ENCODE results near the gene SLC6A17. TPM values are rescaled to one million over a fixed set of nuclear protein-coding genes. Genes with fewer than 3 reads are reported as not detected.

Gene SLC6A17
- total and polyA plus RNA-seq, 9 of the 15 experiments (the other 6 are each of a cell fraction or from before 2014, with no cell fraction given) = not detected

GRCh38 chr1:110235834-110236682 lies 85.8 kb downstream of the SLC6A17 start (continued):
- TF ChIP-seq NONO (IDR thresholded peaks at IDR 0.05; ENCODE audit: low read depth in 2 of 2, low read length in 1 of 2) = no peak
- TF ChIP-seq, protein P1, sequence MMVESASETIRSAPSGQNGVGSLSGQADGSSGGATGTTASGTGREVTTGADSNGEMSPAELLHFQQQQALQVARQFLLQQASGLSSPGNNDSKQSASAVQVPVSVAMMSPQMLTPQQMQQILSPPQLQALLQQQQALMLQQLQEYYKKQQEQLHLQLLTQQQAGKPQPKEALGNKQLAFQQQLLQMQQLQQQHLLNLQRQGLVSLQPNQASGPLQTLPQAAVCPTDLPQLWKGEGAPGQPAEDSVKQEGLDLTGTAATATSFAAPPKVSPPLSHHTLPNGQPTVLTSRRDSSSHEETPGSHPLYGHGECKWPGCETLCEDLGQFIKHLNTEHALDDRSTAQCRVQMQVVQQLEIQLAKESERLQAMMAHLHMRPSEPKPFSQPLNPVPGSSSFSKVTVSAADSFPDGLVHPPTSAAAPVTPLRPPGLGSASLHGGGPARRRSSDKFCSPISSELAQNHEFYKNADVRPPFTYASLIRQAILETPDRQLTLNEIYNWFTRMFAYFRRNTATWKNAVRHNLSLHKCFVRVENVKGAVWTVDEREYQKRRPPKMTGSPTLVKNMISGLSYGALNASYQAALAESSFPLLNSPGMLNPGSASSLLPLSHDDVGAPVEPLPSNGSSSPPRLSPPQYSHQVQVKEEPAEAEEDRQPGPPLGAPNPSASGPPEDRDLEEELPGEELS (CRISPR knock-in tag; IDR thresholded peaks at IDR 0.05; ENCODE audit: borderline replicate concordance) = no peak
- TF ChIP-seq, protein P2, sequence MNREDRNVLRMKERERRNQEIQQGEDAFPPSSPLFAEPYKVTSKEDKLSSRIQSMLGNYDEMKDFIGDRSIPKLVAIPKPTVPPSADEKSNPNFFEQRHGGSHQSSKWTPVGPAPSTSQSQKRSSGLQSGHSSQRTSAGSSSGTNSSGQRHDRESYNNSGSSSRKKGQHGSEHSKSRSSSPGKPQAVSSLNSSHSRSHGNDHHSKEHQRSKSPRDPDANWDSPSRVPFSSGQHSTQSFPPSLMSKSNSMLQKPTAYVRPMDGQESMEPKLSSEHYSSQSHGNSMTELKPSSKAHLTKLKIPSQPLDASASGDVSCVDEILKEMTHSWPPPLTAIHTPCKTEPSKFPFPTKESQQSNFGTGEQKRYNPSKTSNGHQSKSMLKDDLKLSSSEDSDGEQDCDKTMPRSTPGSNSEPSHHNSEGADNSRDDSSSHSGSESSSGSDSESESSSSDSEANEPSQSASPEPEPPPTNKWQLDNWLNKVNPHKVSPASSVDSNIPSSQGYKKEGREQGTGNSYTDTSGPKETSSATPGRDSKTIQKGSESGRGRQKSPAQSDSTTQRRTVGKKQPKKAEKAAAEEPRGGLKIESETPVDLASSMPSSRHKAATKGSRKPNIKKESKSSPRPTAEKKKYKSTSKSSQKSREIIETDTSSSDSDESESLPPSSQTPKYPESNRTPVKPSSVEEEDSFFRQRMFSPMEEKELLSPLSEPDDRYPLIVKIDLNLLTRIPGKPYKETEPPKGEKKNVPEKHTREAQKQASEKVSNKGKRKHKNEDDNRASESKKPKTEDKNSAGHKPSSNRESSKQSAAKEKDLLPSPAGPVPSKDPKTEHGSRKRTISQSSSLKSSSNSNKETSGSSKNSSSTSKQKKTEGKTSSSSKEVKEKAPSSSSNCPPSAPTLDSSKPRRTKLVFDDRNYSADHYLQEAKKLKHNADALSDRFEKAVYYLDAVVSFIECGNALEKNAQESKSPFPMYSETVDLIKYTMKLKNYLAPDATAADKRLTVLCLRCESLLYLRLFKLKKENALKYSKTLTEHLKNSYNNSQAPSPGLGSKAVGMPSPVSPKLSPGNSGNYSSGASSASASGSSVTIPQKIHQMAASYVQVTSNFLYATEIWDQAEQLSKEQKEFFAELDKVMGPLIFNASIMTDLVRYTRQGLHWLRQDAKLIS (CRISPR knock-in tag; IDR thresholded peaks at IDR 0.05) = no peak
- no peak for TF ChIP-seq KAT2B (IDR thresholded peaks at IDR 0.05; ENCODE audit: low read depth, low read length)
- peak; percentile 81; the same call in 1 of the 2 replicates for TF ChIP-seq RFX5 (IDR thresholded peaks at IDR 0.05; ENCODE audit: low read depth, low read length)
- 0 out of 6 replicates have a peak, but pooled peaks of 1 of the 3 experiments have one; percentile 26 for TF ChIP-seq ZBTB11 (CRISPR knock-in tag; IDR thresholded peaks at IDR 0.05)
- no peak; the same call in 1 of the 2 replicates for TF ChIP-seq CEBPG (CRISPR knock-in tag; IDR thresholded peaks at IDR 0.05)
- 0 out of 4 replicates have a peak, but pooled peaks of 1 of the 2 experiments have one; percentile 58 for TF ChIP-seq CEBPG (tag; conservative IDR thresholded peaks at IDR 0.05 in 1 of 2, IDR thresholded peaks at IDR 0.05 in 1 of 2)
- TF ChIP-seq NR4A1 (CRISPR knock-in tag; IDR thresholded peaks at IDR 0.05) = no peak
- no peak for TF ChIP-seq NR4A1 (tag; IDR thresholded peaks at IDR 0.05)
- no peak for TF ChIP-seq THRAP3 (IDR thresholded peaks at IDR 0.05; ENCODE audit: borderline replicate concordance)
- TF ChIP-seq FOSL1 (tag; conservative IDR thresholded peaks at IDR 0.05) = peak; percentile 90
- TF ChIP-seq ZNF707 (CRISPR knock-in tag; conservative IDR thresholded peaks at IDR 0.05) = no peak
- no peak for TF ChIP-seq CHD4 (IDR thresholded peaks at IDR 0.05; ENCODE audit: insufficient read depth, insufficient replicate concordance, low read depth, low read length, poor library complexity, severe bottlenecking)
- TF ChIP-seq SREBF2 (CRISPR knock-in tag; IDR thresholded peaks at IDR 0.05) = no peak
- TF ChIP-seq SNRNP70 (optimal IDR thresholded peaks at IDR 0.05; ENCODE audit: low read depth, low read length) = no peak

Measured in K562 (cell line).